Measurements from ENCODE around the gene NUPR2.
"Not testable (repeated sequence)": the region's sequence is repeated elsewhere in the genome, so short reads cannot be mapped to it uniquely, and the experiment has no call there.

The NUPR2 gene

GRCh38 chr7:56110611-56111010 is 5.6 kb downstream of the NUPR2 start:
- no peak overlapping the region for H3K4me3 ChIP-seq (ENCODE audit: control insufficient read depth, low read depth, low read length)
- TF ChIP-seq CTCF (conservative IDR thresholded peaks at IDR 0.05; ENCODE audit: control insufficient read depth, insufficient read depth, low read depth, low read length): no peak
- no peak for DNase-seq (ENCODE audit: low read depth)

DNA sequence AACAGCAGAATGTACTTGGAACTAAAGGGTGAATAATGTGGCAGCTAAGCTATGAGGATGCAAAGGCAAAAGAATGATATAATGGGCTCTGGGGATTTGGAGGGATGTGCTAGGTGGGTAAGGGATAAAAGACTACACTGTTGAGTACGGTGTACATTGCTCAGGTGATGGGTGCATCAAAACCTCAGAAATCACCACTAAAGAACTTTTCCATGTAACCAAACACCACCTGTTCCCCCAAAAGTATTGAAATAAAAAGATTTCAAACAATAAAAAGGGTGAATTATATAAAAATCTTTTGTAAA is 8.3 kb downstream of the NUPR2 start:
- no peak for DNase-seq (ENCODE audit: low read depth)
- no peak overlapping the region for H3K4me3 ChIP-seq (ENCODE audit: control insufficient read depth, low read depth, low read length)
- TF ChIP-seq CTCF (conservative IDR thresholded peaks at IDR 0.05; ENCODE audit: control insufficient read depth, insufficient read depth, low read depth, low read length): no peak

- peak; percentile 99 for DNase-seq (ENCODE audit: low read depth)
- TF ChIP-seq CTCF (conservative IDR thresholded peaks at IDR 0.05; ENCODE audit: control insufficient read depth, insufficient read depth, low read depth, low read length): no peak
- H3K4me3 ChIP-seq (ENCODE audit: control insufficient read depth, low read depth, low read length): peak within 1 kb of the TSS; percentile 86
Observed at GRCh38 chr7:56106108-56107073, 9.8 kb downstream of the NUPR2 start, which contains the start of gene CHCHD2. CHCHD2 (minus strand) TSS chr7:56106476; CDS start chr7:56106413, 63 bp downstream.

GRCh38 chr7:56105508-56105907 is 10.7 kb downstream of the NUPR2 start:
- peak overlapping the region; percentile 86 for H3K4me3 ChIP-seq (ENCODE audit: control insufficient read depth, low read depth, low read length)
- peak; percentile 93 for DNase-seq (ENCODE audit: low read depth)
- no peak for TF ChIP-seq CTCF (conservative IDR thresholded peaks at IDR 0.05; ENCODE audit: control insufficient read depth, insufficient read depth, low read depth, low read length)

GRCh38 chr7:56104138-56104537 is 12.1 kb downstream of the NUPR2 start:
- H3K4me3 ChIP-seq (ENCODE audit: control insufficient read depth, low read depth, low read length); DNase-seq (ENCODE audit: low read depth): not testable (repeated sequence)

DNA sequence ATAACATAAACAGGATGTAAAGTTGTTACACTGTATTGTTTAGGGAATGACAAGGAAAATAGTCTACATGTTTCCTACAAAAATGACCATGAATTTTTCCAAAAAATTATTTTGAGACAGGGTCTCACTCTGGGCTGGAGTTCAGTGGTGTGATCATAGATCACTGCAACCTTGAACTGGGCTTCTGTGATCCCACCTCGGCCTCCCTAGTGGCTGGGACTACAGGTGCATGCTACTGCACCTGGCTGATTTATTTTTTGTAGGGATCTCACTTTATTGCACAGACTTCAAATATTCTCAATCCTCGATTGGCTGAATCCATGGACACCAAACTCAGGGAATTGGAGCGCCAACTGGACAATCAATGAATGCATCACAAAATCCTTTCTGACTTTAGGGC is 16.6 kb downstream of the NUPR2 start:
- no peak overlapping the region for H3K4me3 ChIP-seq (ENCODE audit: control insufficient read depth, low read depth, low read length)
- TF ChIP-seq CTCF (conservative IDR thresholded peaks at IDR 0.05; ENCODE audit: control insufficient read depth, insufficient read depth, low read depth, low read length): no peak
- DNase-seq (ENCODE audit: low read depth): no peak

GRCh38 chr7:56098187-56099008 is 17.8 kb downstream of the NUPR2 start:
- not testable (repeated sequence) for H3K4me3 ChIP-seq (ENCODE audit: control insufficient read depth, low read depth, low read length); DNase-seq (ENCODE audit: low read depth)
